Breast epithelium (tissue), 3 donors: ENCODE results near the gene DCAF15.
"Not testable (repeated sequence)": the region's sequence is repeated elsewhere in the genome, so short reads cannot be mapped to it uniquely, and the experiment has no call there.

Experiments
- CTCF ChIP-seq, 3 donors: fragments of 450-650 bp; IDR thresholded peaks; one replicate each; pipeline ENCODE4 v1.5.1; 2016 to 2017; ENCODE audit warnings: antibody characterized with exemption in 3 of 3, mild to moderate bottlenecking in 3 of 3, moderate library complexity in 3 of 3
- POLR2AphosphoS5 ChIP-seq, 3 donors: sonication (generic); formaldehyde crosslinking; IDR thresholded peaks; one replicate each; pipeline ENCODE4 v1.6.1; 2017; ENCODE audit warnings: antibody characterized with exemption in 3 of 3

GRCh38 chr19:13922118-13922517 is 30.2 kb upstream of the DCAF15 start:
- not testable (repeated sequence) for TF ChIP-seq POLR2AphosphoS5, CTCF (IDR thresholded peaks at IDR 0.05)
